ENCODE measurements around the gene OPCML. TPM values are rescaled to one million over a fixed set of nuclear protein-coding genes. Genes with fewer than 3 reads are reported as not detected.

OPCML gene
- total RNA-seq, 1 donor from 2014 or later: 1.7 TPM

DNA sequence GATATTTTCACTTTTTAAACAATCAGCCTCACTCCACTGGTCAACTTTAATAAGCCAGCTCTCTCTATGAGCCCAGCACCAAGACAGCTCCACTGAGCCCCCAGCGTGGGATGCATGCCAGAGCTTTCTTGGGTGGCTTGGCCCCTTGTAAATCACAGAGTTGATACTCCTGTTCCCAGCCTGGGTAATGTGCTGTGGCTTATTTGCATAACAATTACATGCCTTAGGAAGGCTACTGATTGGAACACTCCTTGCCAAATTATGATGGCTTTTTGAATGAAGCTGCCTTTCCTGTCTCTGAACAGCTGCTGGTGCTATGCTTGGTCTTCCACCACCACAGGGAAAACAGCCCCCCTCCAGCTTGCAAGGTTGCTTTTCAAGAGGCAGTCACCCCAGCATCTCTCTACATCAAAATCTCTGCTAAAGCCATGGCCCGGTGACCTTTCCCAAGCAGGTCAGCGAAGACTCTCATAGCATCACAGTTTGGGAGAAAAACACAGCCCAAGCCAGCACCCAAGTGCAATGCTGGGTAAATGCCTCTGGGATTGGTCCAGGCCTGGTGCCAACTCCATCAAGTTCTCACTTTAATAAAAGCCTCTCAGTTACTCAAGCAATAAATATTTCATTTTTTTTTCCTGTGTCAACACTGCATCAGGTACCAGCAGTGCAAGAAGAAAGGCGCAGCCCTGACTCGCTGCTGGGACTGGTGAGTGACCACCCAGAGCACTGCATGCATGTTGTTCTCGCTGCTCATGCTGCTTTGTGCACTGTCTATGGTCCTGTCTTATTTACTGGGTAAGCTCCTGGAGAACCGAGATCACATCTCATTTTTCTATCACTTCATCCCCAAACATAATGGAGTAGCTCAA, 549.3 kb downstream of the OPCML start:
- no peak for DNase-seq (ENCODE audit: low spot score, unreplicated experiment)
- H3K9me3 Mint-ChIP-seq (ENCODE audit: low read depth): no peaks in the 10 kb centered on the region
- no peak overlapping the region for H3K27ac Mint-ChIP-seq
- H3K4me3 Mint-ChIP-seq (ENCODE audit: low read depth): no peak overlapping the region
- peaks cover 4% of the 10 kb centered on the region for H3K4me1 Mint-ChIP-seq (ENCODE audit: low read depth)
- TF ChIP-seq, protein P1, sequence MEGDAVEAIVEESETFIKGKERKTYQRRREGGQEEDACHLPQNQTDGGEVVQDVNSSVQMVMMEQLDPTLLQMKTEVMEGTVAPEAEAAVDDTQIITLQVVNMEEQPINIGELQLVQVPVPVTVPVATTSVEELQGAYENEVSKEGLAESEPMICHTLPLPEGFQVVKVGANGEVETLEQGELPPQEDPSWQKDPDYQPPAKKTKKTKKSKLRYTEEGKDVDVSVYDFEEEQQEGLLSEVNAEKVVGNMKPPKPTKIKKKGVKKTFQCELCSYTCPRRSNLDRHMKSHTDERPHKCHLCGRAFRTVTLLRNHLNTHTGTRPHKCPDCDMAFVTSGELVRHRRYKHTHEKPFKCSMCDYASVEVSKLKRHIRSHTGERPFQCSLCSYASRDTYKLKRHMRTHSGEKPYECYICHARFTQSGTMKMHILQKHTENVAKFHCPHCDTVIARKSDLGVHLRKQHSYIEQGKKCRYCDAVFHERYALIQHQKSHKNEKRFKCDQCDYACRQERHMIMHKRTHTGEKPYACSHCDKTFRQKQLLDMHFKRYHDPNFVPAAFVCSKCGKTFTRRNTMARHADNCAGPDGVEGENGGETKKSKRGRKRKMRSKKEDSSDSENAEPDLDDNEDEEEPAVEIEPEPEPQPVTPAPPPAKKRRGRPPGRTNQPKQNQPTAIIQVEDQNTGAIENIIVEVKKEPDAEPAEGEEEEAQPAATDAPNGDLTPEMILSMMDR (IDR thresholded peaks at IDR 0.05; ENCODE audit: unreplicated experiment): no peak
- H3K27me3 Mint-ChIP-seq: peaks cover 59% of the 10 kb centered on the region
- H3K36me3 Mint-ChIP-seq (ENCODE audit: insufficient read depth): no peaks in the 10 kb centered on the region

DNA sequence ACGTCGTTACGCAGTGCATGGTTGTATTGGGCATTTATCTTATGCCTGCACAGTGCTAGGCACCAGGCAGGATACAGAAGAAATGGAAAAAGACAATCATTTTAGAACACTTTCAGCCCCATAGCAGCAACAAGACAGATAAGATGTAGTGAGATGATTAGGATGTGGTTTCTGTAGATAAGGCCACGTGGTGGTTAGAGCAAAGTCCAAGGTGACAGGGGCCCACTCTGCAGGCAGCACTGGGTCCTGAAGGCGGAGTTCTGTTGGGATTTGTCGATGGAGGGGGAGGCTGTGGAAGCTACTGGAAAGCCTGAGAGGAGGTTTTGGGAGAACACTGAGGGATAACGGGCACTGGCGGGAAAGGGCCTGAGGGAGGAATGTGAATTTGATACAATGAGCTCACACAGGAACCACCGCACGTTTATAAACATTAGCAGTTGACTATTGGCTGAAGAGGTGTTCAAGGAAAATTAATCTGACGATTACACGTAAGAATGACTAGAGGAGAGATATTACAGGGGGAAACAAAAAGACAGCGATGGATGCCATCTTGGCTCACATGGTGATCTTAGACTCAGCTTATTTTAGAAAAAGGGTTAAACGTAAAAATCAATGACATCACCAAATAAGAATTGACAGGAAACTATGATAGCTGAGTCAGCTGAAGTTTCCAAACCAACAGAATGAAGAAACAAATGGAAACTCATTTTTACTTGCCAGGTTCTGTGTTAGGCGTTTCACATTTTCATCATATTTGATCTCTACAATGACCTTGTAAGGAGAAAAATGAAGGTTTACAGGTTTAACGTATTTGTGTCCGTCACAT, 551.0 kb downstream of the OPCML start:
- Mint-ChIP-seq H3K27ac (no peak overlapping the region), H3K27me3 (peaks cover 47% of the 10 kb centered on the region), H3K9me3 (ENCODE audit: low read depth) (no peaks in the 10 kb centered on the region), H3K4me1 (ENCODE audit: low read depth) (peaks cover 4% of the 10 kb centered on the region), H3K36me3 (ENCODE audit: insufficient read depth) (no peaks in the 10 kb centered on the region), H3K4me3 (ENCODE audit: low read depth) (no peak overlapping the region)
- no peak for DNase-seq (ENCODE audit: low spot score, unreplicated experiment)
- TF ChIP-seq, protein P1 (IDR thresholded peaks at IDR 0.05; ENCODE audit: unreplicated experiment): no peak

DNA sequence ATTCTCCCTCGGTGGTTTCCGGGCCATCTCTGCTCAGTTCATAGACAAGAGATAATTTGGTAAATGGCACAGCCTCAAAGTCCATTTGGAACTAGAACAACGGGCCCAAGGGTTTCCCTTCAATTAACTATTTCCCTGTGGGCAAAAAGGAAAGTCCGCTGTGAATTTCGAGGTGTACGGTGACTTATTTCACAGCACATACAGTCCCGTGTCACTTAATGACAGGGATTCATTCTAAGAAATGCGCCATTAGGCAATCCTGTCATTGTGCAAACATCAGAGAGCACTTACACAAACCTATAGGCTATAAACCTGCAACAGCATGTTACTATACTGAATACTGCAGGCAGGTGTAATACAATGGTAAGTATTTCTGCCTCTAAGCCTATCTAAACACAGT, 551.6 kb downstream of the OPCML start:
- Mint-ChIP-seq H3K9me3 (ENCODE audit: low read depth) (no peaks in the 10 kb centered on the region), H3K27ac (no peak overlapping the region), H3K4me3 (ENCODE audit: low read depth) (no peak overlapping the region), H3K27me3 (peaks cover 48% of the 10 kb centered on the region), H3K4me1 (ENCODE audit: low read depth) (peaks cover 4% of the 10 kb centered on the region), H3K36me3 (ENCODE audit: insufficient read depth) (no peaks in the 10 kb centered on the region)
- TF ChIP-seq, protein P1 (IDR thresholded peaks at IDR 0.05; ENCODE audit: unreplicated experiment): no peak
- DNase-seq (ENCODE audit: low spot score, unreplicated experiment): no peak

DNA sequence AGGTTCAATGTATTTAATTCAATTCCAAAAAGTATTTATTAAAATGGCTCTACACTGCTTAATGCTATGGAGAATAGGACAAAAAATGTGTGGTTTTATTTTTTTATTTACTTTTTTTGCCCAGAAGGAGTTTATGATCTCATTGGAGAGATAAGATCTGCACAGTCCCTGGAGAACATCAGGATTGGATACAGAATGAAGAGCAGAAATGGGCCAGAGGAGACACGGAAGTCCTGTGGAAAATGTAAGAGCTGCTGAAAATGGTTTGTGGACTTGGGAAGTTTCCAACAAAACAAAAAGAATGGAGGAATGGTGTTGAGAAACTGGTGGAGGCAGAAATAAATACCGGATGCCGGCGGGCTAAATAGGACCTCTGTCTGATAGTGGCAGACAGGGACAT, 554.6 kb downstream of the OPCML start:
- H3K36me3 Mint-ChIP-seq (ENCODE audit: insufficient read depth): no peaks in the 10 kb centered on the region
- H3K27me3 Mint-ChIP-seq: peaks cover 49% of the 10 kb centered on the region
- no peak overlapping the region for H3K27ac Mint-ChIP-seq
- no peak overlapping the region for H3K4me3 Mint-ChIP-seq (ENCODE audit: low read depth)
- DNase-seq (ENCODE audit: low spot score, unreplicated experiment): no peak
- TF ChIP-seq, protein P1 (IDR thresholded peaks at IDR 0.05; ENCODE audit: unreplicated experiment): no peak
- H3K9me3 Mint-ChIP-seq (ENCODE audit: low read depth): no peaks in the 10 kb centered on the region
- peaks cover 4% of the 10 kb centered on the region for H3K4me1 Mint-ChIP-seq (ENCODE audit: low read depth)

DNA sequence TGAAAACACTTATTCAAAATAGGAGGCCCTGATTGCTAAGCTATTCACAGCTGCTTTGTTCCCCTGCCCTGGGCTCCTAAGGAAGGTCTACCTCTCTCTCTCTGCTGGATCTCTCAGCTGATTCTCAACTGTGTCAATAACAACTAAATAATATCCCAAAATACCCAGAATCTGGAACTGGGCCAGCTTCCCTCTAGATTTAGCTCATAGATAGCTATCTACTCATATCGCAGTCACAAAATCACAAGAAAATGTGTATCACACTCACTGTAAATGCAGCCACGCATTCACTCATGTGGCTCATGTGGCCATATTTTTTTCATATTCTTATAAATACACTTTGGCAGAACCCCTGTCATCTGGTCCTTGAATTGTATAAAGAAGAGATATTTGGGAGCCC, 555.1 kb downstream of the OPCML start:
- H3K9me3 Mint-ChIP-seq (ENCODE audit: low read depth): no peaks in the 10 kb centered on the region
- H3K4me1 Mint-ChIP-seq (ENCODE audit: low read depth): peaks cover 4% of the 10 kb centered on the region
- TF ChIP-seq, protein P1 (IDR thresholded peaks at IDR 0.05; ENCODE audit: unreplicated experiment): no peak
- no peak overlapping the region for H3K27ac Mint-ChIP-seq
- H3K27me3 Mint-ChIP-seq: peaks cover 46% of the 10 kb centered on the region
- DNase-seq (ENCODE audit: low spot score, unreplicated experiment): no peak
- H3K4me3 Mint-ChIP-seq (ENCODE audit: low read depth): no peak overlapping the region
- no peaks in the 10 kb centered on the region for H3K36me3 Mint-ChIP-seq (ENCODE audit: insufficient read depth)
